Activated CD8-positive, alpha-beta memory T cell treated with anti-CD3 and anti-CD28 coated beads for 36 hours (primary cell): ENCODE results near the gene PRKN. TPM values are rescaled to one million over a fixed set of nuclear protein-coding genes. Genes with fewer than 3 reads are reported as not detected.

Source experiments
- CTCF ChIA-PET: fragments of 350-600 bp; sonication (Branson Sonifier 250); formaldehyde crosslinking; loops from one replicate; lab custom pipeline; 2021; ENCODE audit warnings: antibody characterized with exemption; lab: Charles Lee
- POLR2A ChIA-PET: fragments of 350-600 bp; sonication (Branson Sonifier 250); formaldehyde crosslinking; loops from one replicate; lab custom pipeline; 2021; ENCODE audit warnings: antibody characterized with exemption; lab: Charles Lee
- total RNA-seq, 2 experiments: library from RNA; stranded (reverse); gene quantifications; one replicate each; pipeline ENCODE4 v1.2.3, GENCODE V29; 2021

Gene PRKN
- total RNA-seq, 2 experiments from 2014 or later: not detected

DNA sequence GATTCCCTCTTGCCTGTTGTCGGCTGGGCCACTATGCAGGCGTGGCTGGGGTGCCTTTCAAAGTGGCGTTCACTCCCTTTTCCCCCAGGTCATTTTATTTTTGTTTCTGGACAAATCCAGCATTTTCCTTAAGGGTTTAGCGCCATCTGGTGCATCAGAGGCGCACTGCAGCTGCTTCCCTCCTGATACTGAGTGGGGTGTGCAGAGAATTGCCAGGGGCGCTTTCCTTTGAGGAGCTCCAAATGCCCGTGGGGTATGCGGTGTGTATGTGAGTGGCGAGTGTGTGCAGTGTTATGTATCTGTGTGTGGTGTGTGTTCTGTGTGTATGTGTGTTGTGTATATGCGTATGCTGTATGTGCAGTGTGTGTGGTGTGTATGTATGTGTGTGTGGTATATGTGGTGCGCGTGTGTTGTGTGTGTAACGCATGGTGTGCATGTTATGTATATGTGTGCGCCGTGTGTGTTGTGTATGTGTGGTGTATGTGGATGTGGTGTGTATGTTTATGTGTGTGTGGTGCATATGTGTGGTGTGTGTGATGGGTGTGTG, 1353.6 kb downstream of the PRKN start:
- POLR2A ChIA-PET: no interaction called here
- CTCF ChIA-PET: interaction anchor here (0.7 to 9.3 kb wide), 8 partner anchors 14 to 640 kb away, joined by 3 to 124 read pairs (median 3); no protein-coding TSS in a partner anchor

DNA sequence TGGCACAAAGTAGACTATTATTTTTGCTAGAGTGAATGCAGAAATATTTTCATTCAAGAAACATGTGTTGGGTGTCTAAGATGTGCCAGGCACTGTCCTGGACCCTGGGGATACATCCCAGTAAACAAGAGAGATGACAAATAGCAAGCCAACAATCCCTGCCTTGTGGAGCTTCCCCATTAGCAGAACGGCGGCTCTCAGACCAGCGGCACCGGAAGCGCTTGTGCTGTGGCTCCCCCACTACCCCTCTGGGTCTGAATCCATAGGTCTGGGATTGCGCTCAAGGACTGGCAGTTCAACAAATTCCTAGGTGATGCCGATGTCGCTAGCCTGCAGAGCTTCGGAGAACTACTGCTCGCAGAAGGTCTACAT, 1355.2 kb downstream of the PRKN start:
- CTCF ChIA-PET: interaction anchor here (0.7 to 9.3 kb wide), 3 partner anchors 221 to 1141 kb away, joined by 3 to 124 read pairs (median 5); no protein-coding TSS in a partner anchor
- POLR2A ChIA-PET: interaction anchor here (0.6 kb wide), 1 partner anchor 1189 kb away, joined by 3 read pairs; no protein-coding TSS in a partner anchor

DNA sequence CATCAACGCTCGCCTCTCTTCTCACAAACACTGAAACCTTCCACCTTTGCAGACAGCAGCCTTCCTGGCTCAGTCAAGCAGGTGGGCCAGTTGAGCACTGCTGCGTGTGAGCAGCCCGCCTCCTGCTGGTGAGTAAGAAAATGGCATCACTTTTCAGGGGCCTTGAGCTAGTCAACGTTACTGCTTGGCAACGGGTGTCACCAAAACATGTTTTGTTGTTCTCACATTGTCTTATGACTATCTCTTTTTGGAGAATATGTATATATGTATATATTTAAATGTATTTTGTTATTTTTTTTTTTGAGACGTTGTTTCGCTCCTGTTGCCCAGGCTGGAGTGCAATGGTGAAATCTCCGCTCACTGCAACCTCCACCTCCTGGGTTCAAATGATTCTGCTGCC, 1356.7 kb downstream of the PRKN start:
- ChIA-PET CTCF (interaction anchor here (0.6 to 9.3 kb wide), 19 partner anchors 10 to 1254 kb away, joined by 3 to 124 read pairs (median 3); no protein-coding TSS in a partner anchor), POLR2A (interaction anchor here (0.7 kb wide), 1 partner anchor 379 kb away, joined by 3 read pairs; no protein-coding TSS in a partner anchor)

DNA sequence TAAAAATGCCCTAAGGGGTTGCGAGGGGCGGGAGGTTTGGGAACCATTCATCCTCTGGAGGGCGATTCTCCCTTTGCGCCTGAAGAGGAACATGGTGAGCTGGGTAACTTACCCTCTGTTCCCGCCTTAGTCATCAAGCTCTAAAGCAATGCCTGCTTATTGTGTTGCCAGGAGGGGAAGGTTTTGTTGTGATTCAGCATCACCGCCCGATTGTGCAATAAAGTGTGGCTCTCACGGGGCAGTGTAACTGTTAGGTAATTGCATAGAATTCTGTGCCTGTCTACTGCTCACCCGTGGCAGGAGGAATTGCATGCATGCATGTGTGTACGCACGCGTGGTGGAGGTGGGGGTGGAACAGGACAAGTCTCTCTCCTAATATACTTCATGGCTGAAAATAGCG, 1358.2 kb downstream of the PRKN start:
- ChIA-PET POLR2A (no interaction called here), CTCF (interaction anchor here (9.3 kb wide), 1 partner anchor 439 kb away, joined by 124 read pairs; no protein-coding TSS in a partner anchor)

DNA sequence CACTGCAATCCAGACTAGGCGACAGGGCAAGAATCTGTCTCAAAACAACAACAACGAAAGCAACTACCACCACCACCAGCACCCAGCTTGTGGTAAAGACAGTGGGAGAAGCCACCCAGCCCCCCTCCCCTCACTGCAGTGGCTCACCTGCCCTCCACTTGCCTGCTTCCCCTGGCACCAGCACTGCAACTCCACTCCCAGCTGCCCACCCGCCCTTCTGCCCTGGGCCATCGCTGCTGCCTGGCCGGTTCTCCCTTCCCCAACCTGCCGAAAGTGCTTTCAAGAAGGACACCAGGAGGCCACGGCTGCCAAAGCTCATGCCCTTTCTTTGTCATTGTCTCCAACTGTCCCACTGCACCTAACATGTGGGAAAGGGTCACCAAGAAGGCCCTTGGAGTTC, 1359.1 kb downstream of the PRKN start:
- CTCF ChIA-PET: interaction anchor here (9.3 kb wide), 1 partner anchor 438 kb away, joined by 124 read pairs; no protein-coding TSS in a partner anchor

DNA sequence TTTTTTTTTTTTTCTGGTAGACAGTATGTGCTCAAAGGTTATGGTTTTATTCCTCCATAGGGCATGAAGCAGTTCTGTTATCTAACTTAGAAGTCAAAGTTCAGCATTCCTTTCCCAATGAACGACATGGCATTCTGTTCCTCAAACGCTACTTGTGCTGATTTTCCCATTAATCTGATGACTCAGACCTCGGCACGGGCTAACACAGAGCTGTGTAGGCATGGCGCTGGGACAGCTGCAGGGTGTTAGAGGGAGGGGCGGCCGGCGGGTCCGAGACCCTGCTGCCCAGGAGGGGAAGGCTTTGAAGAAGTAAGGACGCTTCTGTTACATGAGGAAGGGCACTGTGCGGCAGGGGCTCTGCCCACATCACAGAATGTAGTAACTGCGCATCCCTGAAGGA, 1360.1 kb downstream of the PRKN start:
- POLR2A ChIA-PET: no interaction called here
- CTCF ChIA-PET: interaction anchor here (9.3 kb wide), 1 partner anchor 437 kb away, joined by 124 read pairs; no protein-coding TSS in a partner anchor

More for the DNA sequence above, 1359.1 kb downstream of the PRKN start:
- POLR2A ChIA-PET: no interaction called here

DNA sequence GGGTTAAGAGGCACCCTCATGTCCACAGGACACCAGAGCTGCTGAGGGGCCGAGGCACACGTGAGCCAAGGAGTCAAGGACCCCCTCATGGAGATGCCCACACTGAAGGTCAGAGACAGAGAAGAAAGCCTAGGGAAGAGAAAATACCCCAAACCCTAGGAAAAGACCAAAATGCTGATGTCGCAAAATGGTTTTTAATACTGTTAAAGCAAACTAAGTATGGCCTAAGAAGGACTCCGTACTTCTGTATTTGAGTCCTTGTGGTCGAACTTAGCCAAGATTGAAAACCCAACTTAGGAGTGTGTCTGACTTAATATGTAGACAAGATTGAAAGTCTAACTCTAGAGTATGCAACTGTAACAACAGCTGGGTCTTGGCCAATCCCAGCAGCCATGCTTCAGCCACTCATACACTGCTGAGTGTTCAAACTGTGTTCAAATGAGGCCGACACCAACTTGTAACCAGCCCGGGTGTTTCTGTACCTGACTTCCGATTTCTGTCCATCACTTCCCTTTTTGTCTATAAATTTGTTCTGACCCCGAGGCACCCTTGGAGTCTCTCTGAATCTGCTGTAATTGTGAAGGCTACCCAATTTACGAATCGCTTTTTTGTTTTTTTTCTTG, 1361.2 kb downstream of the PRKN start:
- CTCF ChIA-PET: interaction anchor here (1.2 kb wide), 1 partner anchor 436 kb away, joined by 3 read pairs; no protein-coding TSS in a partner anchor

DNA sequence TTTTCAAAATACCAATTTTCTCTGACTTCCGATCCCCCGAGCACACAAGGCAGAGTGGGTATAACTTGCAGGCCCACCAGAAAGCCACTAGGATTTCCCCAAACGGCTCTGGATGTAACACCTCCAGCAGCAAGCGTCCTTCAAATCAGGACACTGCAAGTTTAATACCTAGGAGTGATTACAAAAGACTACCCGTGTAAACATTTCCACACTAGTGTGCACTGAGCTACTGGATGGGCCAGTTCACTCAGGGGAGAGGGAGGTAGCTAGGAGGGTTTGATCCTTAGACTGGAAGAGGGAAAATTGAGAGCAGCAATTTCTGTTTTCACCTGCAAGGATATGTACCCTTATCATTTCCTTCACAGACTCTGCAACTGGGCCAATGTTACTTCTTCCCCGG, 1361.9 kb downstream of the PRKN start:
- ChIA-PET CTCF (no interaction called here), POLR2A (interaction anchor here (0.5 kb wide), 1 partner anchor 16 kb away, joined by 4 read pairs; no protein-coding TSS in a partner anchor)

More for the DNA sequence above, 1361.2 kb downstream of the PRKN start:
- POLR2A ChIA-PET: no interaction called here

DNA sequence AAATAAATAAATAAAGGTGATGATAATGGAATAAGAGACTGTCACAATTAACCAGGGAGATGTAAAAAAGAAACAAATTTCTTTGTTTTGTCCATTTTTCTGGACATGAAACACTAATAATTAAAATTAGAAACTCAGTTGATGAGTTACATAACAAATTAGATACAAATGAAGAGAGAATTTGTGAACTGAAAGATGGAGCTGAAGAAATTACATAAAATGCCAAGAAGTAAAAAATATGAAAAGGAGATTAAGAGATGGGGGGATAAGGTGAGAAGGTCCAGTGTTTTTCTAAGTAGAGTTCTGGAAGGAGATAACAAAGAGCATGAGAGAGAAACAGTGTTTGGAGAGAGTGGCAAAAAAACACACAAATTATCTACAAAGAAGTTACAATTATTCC, 1364.3 kb downstream of the PRKN start:
- POLR2A ChIA-PET: no interaction called here

DNA sequence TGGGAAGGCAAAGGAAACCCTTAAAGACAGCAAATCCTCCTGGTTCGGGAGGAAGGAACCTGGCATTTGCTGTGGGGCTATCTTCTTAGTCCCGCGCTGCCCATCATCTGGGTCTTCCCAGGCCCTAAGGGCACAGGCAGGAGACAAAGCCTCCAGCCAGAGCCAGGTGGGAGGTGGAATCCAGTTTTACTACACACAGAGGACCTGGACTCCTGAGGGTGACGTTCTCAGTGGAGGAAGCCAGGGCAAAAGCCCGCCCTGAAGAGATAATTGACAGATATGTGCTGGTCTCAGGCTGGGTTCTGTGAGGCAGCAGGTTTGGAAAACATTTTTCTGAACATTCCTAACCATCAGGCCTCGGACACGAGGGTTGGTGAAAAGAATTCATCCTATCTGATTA, 1365.3 kb downstream of the PRKN start:
- POLR2A ChIA-PET: no interaction called here
- CTCF ChIA-PET: no interaction called here

More for the DNA sequence above, 1364.3 kb downstream of the PRKN start:
- CTCF ChIA-PET: interaction anchor here (0.7 kb wide), 1 partner anchor 9 kb away, joined by 3 read pairs; no protein-coding TSS in a partner anchor

DNA sequence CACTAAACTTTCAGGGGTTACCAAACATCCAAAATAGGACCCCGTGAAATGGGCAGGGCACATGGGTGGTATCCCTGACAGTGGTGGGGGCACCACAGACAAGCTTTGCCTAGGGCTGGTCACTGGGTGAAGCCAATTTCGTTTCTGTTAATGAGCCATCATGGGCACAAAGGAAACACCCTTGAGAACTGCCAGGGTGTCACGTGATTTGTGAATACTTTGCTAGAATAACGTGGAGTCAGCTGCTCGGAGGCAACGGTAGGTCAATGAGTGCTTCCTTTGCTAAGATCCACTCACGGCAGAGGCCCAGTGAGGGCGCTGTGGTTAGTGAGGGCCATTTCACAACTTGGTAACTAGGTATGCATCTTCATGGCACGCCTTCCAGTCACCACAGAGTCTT, 1366.0 kb downstream of the PRKN start:
- ChIA-PET POLR2A (no interaction called here), CTCF (interaction anchor here (1.7 kb wide), 1 partner anchor 9 kb away, joined by 4 read pairs; no protein-coding TSS in a partner anchor)

DNA sequence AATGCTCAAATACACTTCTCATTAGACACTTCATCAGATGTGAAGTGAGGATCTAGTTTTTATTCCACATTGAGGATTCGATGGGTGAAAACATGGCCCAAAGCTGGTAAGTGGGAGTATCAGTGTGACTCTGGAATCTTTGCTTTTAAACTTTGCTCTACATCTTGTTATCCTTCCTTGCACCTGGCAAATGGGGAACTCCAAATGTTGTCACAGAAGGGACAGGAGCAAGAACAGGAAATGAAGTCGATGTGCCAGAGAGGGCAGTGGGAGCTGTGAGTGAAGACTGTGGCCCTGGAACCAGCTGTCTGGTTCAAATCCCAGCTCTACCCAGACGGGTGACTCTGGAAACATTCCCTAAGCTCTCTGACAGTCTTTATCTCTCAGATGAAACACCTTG, 1367.0 kb downstream of the PRKN start:
- POLR2A ChIA-PET: no interaction called here

DNA sequence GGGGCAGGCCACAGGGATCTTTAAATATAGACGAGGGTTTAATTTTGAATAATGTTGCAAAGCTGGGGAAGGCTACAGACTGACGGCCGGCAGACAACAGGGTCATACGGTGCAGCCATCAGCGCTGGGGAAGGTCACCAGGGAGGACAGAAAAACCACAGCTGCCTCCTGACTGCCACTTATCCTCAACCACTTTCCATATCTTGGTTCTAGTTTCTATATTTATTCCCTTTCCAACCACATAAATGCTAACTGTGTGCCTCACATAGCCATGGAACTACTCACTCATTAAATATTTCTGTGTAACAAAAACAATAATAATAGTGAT, 1368.0 kb downstream of the PRKN start:
- CTCF ChIA-PET: interaction anchor here (1.7 kb wide), 2 partner anchors 11 to 14 kb away, joined by 3 to 4 read pairs; no protein-coding TSS in a partner anchor

More for the DNA sequence above, 1367.0 kb downstream of the PRKN start:
- CTCF ChIA-PET: interaction anchor here (1.7 kb wide), 1 partner anchor 10 kb away, joined by 4 read pairs; no protein-coding TSS in a partner anchor

DNA sequence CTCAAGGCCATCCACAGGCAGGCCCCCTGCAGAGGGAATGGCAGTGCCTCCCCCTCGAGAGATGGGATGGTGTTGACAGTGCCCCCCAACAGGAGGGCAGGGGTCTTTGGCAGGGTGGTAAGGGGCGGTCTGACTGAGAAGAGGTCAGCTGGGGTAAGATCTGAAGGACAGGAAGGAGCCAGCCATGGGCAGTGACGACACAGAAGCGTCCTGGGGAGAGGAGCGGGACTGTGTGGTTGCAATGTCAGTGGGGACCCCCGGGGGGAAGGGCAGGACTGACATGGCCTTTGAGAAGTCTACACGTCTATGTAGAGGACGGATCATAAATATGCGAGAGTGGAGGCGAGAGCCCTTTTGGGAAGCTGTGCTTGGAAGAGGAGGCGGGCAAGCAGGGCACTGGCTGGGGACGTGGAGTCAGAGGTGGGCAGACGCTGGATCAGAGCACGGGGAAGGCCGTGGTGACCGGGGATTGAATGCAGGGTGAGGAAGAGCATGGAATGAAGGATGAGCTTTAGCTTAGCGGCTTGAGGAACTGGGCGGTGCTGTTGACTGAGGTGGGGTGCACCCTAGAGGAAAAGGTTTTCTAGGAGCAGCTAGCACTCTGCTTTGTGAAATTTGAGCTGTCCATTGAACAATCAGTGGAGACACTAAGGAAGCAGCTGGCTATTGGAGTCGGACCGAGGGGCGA, 1371.3 kb downstream of the PRKN start:
- CTCF ChIA-PET: no interaction called here
- POLR2A ChIA-PET: no interaction called here

More for the DNA sequence above, 1368.0 kb downstream of the PRKN start:
- POLR2A ChIA-PET: no interaction called here

DNA sequence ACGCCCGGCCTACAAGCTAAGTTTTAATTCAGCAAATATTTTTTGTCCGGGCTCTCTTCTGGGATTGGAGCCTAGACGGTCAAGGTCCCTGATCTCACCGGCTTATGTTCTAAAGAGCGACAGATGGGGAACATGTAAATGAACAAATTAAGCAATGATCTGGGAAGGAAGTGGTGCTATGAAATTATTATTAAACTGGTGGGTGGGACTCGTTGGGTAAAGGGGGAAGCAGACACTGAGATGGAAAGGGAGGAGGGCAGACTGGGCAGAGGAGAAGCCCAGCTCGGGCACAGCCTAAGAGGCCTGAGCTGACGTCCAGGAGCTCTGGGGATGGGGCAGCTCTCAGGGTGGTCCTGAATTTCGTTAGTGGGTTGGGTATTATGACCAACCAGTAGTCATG, 1371.9 kb downstream of the PRKN start:
- ChIA-PET POLR2A (no interaction called here), CTCF (no interaction called here)

DNA sequence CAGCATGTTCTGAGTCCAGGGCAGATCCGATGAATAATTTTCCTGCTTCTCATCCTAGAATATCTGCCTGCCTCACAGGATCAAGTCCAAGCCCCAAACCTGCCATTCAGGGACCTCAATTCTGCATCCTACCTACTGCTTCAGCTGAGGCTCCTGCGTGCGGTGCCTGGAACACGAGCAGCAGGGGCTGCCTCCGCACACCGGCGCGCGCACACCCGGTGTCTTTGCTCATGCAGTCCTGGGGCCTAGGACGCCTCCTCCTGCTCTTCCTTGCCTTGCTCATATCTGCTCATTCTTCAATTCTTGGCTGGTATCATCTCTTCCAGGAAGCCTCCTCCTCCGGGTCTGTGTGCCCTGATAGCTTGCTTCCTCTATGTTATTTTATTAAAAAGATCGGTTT, 1372.6 kb downstream of the PRKN start:
- CTCF ChIA-PET: no interaction called here

DNA sequence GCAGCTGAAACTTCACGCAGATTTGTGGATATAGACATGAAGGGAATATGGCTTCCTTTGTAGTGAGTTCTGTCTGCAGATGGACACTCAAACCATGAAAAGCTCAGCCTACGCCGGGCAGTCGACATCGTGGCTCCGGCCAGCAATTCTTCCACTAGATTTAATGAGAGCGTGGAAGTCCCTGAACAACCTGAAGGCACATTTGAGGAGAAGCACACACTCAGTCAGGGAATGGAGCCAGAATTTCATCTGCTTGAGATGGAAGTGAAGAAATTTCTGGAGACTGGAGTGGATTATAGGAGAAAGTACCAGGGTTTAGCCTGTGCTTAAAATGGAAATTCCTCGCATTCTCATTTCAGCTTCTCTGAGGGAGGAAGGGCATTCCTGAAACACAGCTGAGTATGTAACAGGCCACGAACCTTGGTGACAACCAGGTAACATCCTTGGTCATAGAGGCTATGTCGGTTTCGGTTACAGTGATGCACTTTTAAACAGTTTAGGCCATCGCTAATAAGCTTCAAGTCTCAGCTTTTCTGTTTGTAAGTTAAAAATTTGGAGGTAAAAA, 1373.2 kb downstream of the PRKN start:
- CTCF ChIA-PET: interaction anchor here (0.6 kb wide), 1 partner anchor 9 kb away, joined by 3 read pairs; no protein-coding TSS in a partner anchor
- POLR2A ChIA-PET: no interaction called here

More for the DNA sequence above, 1372.6 kb downstream of the PRKN start:
- POLR2A ChIA-PET: no interaction called here

DNA sequence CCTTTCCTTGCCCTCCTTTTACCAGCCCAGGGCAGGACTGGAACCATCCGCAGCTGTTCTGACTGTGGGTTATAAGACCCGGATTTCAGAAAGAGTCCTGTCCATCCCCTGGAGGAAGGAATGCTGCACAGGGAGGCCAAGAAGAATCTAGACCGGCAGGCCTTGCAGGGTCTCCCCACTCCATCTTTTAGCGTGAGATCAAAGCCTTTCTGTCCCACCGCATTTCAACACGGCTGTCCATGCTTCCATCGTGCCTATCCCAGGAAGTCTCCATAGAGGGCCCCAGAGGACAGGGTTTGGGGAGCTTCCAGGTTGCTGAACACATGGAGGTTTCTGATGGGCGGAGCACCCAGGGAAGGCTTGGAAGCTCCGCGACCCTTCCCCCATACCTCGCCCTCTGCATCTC, 1374.4 kb downstream of the PRKN start:
- CTCF ChIA-PET: no interaction called here

DNA sequence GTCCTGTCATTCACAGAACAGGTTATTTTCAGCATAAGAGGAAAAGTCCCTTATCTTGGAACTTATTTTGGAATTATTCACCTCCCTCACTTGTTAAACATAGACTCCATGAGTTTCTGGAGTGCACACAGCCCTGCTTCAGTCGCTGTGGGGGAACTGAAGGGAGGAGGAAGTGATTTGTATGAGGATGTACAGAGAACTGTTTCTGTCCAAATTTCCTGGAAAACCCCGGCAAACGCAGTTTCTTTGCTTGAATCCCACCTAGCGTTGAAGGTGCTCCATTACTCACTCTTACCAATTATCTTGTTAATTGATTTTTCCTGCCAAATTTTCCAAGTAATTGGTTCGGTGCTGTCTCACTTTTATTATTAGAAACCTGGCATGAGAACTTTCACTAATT, 1375.7 kb downstream of the PRKN start:
- POLR2A ChIA-PET: no interaction called here
- CTCF ChIA-PET: no interaction called here

More for the DNA sequence above, 1374.4 kb downstream of the PRKN start:
- POLR2A ChIA-PET: no interaction called here
